ENCODE results near the gene SLC33A1.

SLC33A1 gene

GRCh38 chr3:155885292-155885691 is 31.1 kb upstream of the SLC33A1 start:
- TF ChIP-seq, protein P1, sequence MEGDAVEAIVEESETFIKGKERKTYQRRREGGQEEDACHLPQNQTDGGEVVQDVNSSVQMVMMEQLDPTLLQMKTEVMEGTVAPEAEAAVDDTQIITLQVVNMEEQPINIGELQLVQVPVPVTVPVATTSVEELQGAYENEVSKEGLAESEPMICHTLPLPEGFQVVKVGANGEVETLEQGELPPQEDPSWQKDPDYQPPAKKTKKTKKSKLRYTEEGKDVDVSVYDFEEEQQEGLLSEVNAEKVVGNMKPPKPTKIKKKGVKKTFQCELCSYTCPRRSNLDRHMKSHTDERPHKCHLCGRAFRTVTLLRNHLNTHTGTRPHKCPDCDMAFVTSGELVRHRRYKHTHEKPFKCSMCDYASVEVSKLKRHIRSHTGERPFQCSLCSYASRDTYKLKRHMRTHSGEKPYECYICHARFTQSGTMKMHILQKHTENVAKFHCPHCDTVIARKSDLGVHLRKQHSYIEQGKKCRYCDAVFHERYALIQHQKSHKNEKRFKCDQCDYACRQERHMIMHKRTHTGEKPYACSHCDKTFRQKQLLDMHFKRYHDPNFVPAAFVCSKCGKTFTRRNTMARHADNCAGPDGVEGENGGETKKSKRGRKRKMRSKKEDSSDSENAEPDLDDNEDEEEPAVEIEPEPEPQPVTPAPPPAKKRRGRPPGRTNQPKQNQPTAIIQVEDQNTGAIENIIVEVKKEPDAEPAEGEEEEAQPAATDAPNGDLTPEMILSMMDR (IDR thresholded peaks at IDR 0.05; ENCODE audit: low read depth, low read length), result no peak
- no peak overlapping the region for H3K4me3 ChIP-seq (ENCODE audit: low read depth, low read length)

- TF ChIP-seq, protein P1 (IDR thresholded peaks at IDR 0.05; ENCODE audit: low read depth, low read length), result no peak
- no peak overlapping the region for H3K4me3 ChIP-seq (ENCODE audit: low read depth, low read length)
Measured at GRCh38 chr3:155884292-155884691, 30.1 kb upstream of the SLC33A1 start.

GRCh38 chr3:155880286-155880685 is 26.1 kb upstream of the SLC33A1 start:
- TF ChIP-seq, protein P1 (IDR thresholded peaks at IDR 0.05; ENCODE audit: low read depth, low read length), result no peak

GRCh38 chr3:155876503-155876902 is 22.3 kb upstream of the SLC33A1 start:
- TF ChIP-seq, protein P1 (IDR thresholded peaks at IDR 0.05; ENCODE audit: low read depth, low read length), result no peak
- no peak overlapping the region for H3K4me3 ChIP-seq (ENCODE audit: low read depth, low read length)

More at GRCh38 chr3:155880286-155880685, 26.1 kb upstream of the SLC33A1 start:
- no peak overlapping the region for H3K4me3 ChIP-seq (ENCODE audit: low read depth, low read length)

GRCh38 chr3:155876037-155876436 is 21.8 kb upstream of the SLC33A1 start:
- no peak overlapping the region for H3K4me3 ChIP-seq (ENCODE audit: low read depth, low read length)

GRCh38 chr3:155872904-155873646 is 18.8 kb upstream of the SLC33A1 start:
- H3K4me3 ChIP-seq (ENCODE audit: low read depth, low read length), result no peak overlapping the region
- TF ChIP-seq, protein P1 (IDR thresholded peaks at IDR 0.05; ENCODE audit: low read depth, low read length), result no peak

More at GRCh38 chr3:155876037-155876436, 21.8 kb upstream of the SLC33A1 start:
- TF ChIP-seq, protein P1 (IDR thresholded peaks at IDR 0.05; ENCODE audit: low read depth, low read length), result no peak

DNA sequence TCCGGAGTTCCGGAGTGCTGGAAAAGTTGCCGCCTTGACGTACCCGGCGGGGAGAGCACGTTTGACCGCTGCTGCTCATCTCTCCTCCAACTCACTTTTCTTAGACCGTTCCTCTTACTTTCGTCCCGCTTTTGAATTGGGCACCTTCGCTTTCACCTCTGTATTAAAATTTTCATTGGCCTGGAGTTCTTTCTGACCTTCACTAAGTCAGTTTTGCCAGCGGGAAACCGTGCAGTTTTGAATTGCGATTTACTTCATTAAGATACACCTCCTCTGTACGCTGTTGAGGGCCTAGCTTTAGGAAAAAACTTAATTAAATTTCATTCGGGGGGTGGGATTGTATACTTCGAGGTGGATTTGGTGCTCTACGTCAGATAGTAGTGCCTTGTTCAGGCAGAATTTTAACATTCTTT is 17.5 kb upstream of the SLC33A1 start:
- TF ChIP-seq, protein P1 (IDR thresholded peaks at IDR 0.05; ENCODE audit: low read depth, low read length), result no peak
- peak overlapping the region; percentile 90 for H3K4me3 ChIP-seq (ENCODE audit: low read depth, low read length)
